IMR-90 (cell line): Measurements from ENCODE around the gene AHNAK2. TPM values are rescaled to one million over a fixed set of nuclear protein-coding genes. Genes with fewer than 3 reads are reported as not detected.

Source experiments
- ATAC-seq: fragments of 200-7000 bp; cut with Tn5 transposase; 2 replicates; pipeline ENCODE4 v1.9.1; 2020; ENCODE audit warnings: low read depth, mild to moderate bottlenecking, moderate library complexity
- BruUV-seq: library from RNA; stranded (reverse); fragments of 400-500 nt; replicated peaks from 2 replicates; lab custom pipeline; 2021; lab: Mats Ljungman, UMichigan
- CTCF ChIA-PET: fragments of 300-600 bp; formaldehyde crosslinking; extraction: SDS; loops from one replicate; lab custom pipeline; 2021; ENCODE audit warnings: antibody characterized with exemption; lab: Yijun Ruan, JAX
- POLR2A ChIA-PET: fragments of 300-600 bp; sonication (Branson Sonifier 250); formaldehyde crosslinking; loops from one replicate; lab custom pipeline; 2022; ENCODE audit warnings: antibody characterized with exemption; ENCODE audit not compliant: unreplicated experiment; lab: Charles Lee
- DNase-seq: peaks from one replicate; pipeline ENCODE4 v3.0.0; 2013
- H2AFZ ChIP-seq: replicated peaks from 2 replicates; pipeline ENCODE3; 2013; ENCODE audit warnings: low read length, mild to moderate bottlenecking; ENCODE audit not compliant: poor library complexity
- H2AK5ac ChIP-seq: 2 replicates; pipeline ENCODE4 v1.6.1; 2013; ENCODE audit warnings: low read depth, low read length, inconsistent platforms
- H2AK9ac ChIP-seq: replicated peaks from 2 replicates; pipeline ENCODE3; 2013; ENCODE audit warnings: mild to moderate bottlenecking, low read depth, low read length, moderate library complexity; ENCODE audit not compliant: poor library complexity
- H2BK120ac ChIP-seq: 2 replicates; pipeline ENCODE4 v1.6.1; 2013; ENCODE audit warnings: low read depth, low read length, inconsistent platforms
- H2BK15ac ChIP-seq: 3 replicates; pipeline ENCODE4 v1.6.1; 2013; ENCODE audit warnings: low read depth, low read length, inconsistent platforms
- H2BK20ac ChIP-seq: 2 replicates; pipeline ENCODE4 v1.6.1; 2013; ENCODE audit warnings: low read depth, mild to moderate bottlenecking, inconsistent platforms, low read length, moderate library complexity
- H2BK5ac ChIP-seq: 2 replicates; pipeline ENCODE4 v1.6.1; 2013; ENCODE audit warnings: mild to moderate bottlenecking, low read depth, low read length, inconsistent platforms; ENCODE audit not compliant: poor library complexity, severe bottlenecking
- H3K14ac ChIP-seq: replicated peaks from 2 replicates; pipeline ENCODE4 v1.6.1; 2013; ENCODE audit warnings: low read depth, low read length, inconsistent platforms
- H3K18ac ChIP-seq: 2 replicates; pipeline ENCODE4 v1.6.1; 2013; ENCODE audit warnings: low read depth, low read length, control low read depth
- H3K23ac ChIP-seq: 2 replicates; pipeline ENCODE4 v1.6.1; 2013; ENCODE audit warnings: low read depth, low read length, inconsistent platforms
- H3K27ac ChIP-seq: 2 replicates; pipeline ENCODE4 v1.5.1; 2013; ENCODE audit warnings: mild to moderate bottlenecking, control low read depth, low read length; ENCODE audit not compliant: insufficient read depth
- H3K27me3 ChIP-seq: 2 replicates; pipeline ENCODE4 v1.6.1; 2013; ENCODE audit warnings: low read length; ENCODE audit not compliant: control insufficient read depth, insufficient read depth
- H3K36me3 ChIP-seq: 2 replicates; pipeline ENCODE4 v1.6.1; 2013; ENCODE audit warnings: low read length, mixed read lengths; ENCODE audit not compliant: control insufficient read depth, insufficient read depth
- H3K4ac ChIP-seq: 2 replicates; pipeline ENCODE4 v1.6.1; 2013; ENCODE audit warnings: low read depth, low read length, inconsistent platforms
- H3K4me1 ChIP-seq: 2 replicates; pipeline ENCODE4 v1.6.1; 2013; ENCODE audit warnings: low read length, mixed read lengths; ENCODE audit not compliant: control insufficient read depth, insufficient read depth
- H3K4me2 ChIP-seq: 2 replicates; pipeline ENCODE4 v1.6.1; 2013; ENCODE audit warnings: low read depth, mild to moderate bottlenecking, control low read depth, low read length, moderate library complexity
- H3K4me3 ChIP-seq: 2 replicates; pipeline ENCODE4 v1.5.1; 2013; ENCODE audit warnings: low read depth, mild to moderate bottlenecking, control low read depth, low read length, moderate library complexity; ENCODE audit not compliant: insufficient read depth
- H3K56ac ChIP-seq: 2 replicates; pipeline ENCODE4 v1.6.1; 2013; ENCODE audit warnings: low read length, inconsistent platforms; ENCODE audit not compliant: insufficient read depth; ENCODE audit errors: extremely low read depth
- H3K79me1 ChIP-seq, 2 experiments: 2 replicates each; pipeline ENCODE4 v1.6.1; 2013; ENCODE audit warnings: low read length in 2 of 2, inconsistent platforms in 1 of 2, low read depth in 1 of 2
- H3K9ac ChIP-seq: 2 replicates; pipeline ENCODE4 v1.6.1; 2013; ENCODE audit warnings: low read depth, low read length, control low read depth
- H3K9me1 ChIP-seq: 2 replicates; pipeline ENCODE4 v1.6.1; 2013; ENCODE audit warnings: low read length, inconsistent platforms; ENCODE audit not compliant: insufficient read depth
- H3K9me3 ChIP-seq: 2 replicates; pipeline ENCODE4 v1.6.1; 2013; ENCODE audit warnings: low read length; ENCODE audit not compliant: control insufficient read depth, insufficient read depth
- H4K20me1 ChIP-seq: 2 replicates; pipeline ENCODE4 v1.6.1; 2013; ENCODE audit warnings: low read length, inconsistent platforms; ENCODE audit not compliant: insufficient read depth
- H4K5ac ChIP-seq: 2 replicates; pipeline ENCODE4 v1.6.1; 2013; ENCODE audit warnings: mild to moderate bottlenecking, low read depth, low read length, control low read depth
- H4K8ac ChIP-seq, 2 experiments: 2 replicates each; pipeline ENCODE4 v1.6.1; 2013; ENCODE audit warnings: low read depth in 2 of 2, low read length in 2 of 2, control low read depth in 1 of 2, inconsistent platforms in 1 of 2
- H4K91ac ChIP-seq: 2 replicates; pipeline ENCODE4 v1.6.1; 2013; ENCODE audit warnings: low read depth, low read length, inconsistent platforms; ENCODE audit not compliant: insufficient read depth
- BHLHE40 ChIP-seq: fragments of 150-350 bp; IDR thresholded peaks from 2 replicates; pipeline ENCODE4 v1.6.1; 2016; ENCODE audit warnings: mild to moderate bottlenecking, low read depth, low read length
- CEBPB ChIP-seq: IDR thresholded peaks from 2 replicates; pipeline ENCODE4 v1.6.1; 2012; ENCODE audit warnings: low read depth, low read length, improper control_type of control experiment
- CHD1 ChIP-seq: IDR thresholded peaks from 2 replicates; pipeline ENCODE4 v1.6.1; 2012; ENCODE audit warnings: low read depth, low read length, improper control_type of control experiment
- MAFK ChIP-seq: IDR thresholded peaks from 2 replicates; pipeline ENCODE4 v1.6.1; 2012; ENCODE audit warnings: low read depth, low read length, improper control_type of control experiment
- MAZ ChIP-seq: IDR thresholded peaks from 2 replicates; pipeline ENCODE4 v1.6.1; 2012; ENCODE audit warnings: low read depth, mild to moderate bottlenecking, low read length, improper control_type of control experiment, moderate library complexity, borderline replicate concordance
- NFE2L2 ChIP-seq: fragments of 150-350 bp; IDR thresholded peaks from 2 replicates; pipeline ENCODE4 v1.6.1; 2016; ENCODE audit warnings: low read depth, mild to moderate bottlenecking, low read length
- POLR2A ChIP-seq: IDR thresholded peaks from 2 replicates; pipeline ENCODE4 v1.6.1; 2012; ENCODE audit warnings: mild to moderate bottlenecking, low read depth, low read length
- RAD21 ChIP-seq: IDR thresholded peaks from 2 replicates; pipeline ENCODE4 v1.6.1; 2012; ENCODE audit warnings: low read length, improper control_type of control experiment
- RFX5 ChIP-seq: IDR thresholded peaks from 2 replicates; pipeline ENCODE4 v1.8.0; 2012; ENCODE audit warnings: low read depth, mild to moderate bottlenecking, low read length, moderate library complexity
- WGBS, 2 experiments: methylation state at CpG; one replicate each; pipeline versions ENCODE4 v1.1.5 to v1.1.7; 2013; ENCODE audit warnings: missing lambda C conversion rate in 2 of 2; ENCODE audit not compliant: insufficient read length in 1 of 2; ENCODE audit errors: extremely low coverage in 2 of 2; 5-methylcytosine and 5-hydroxymethylcytosine counted together
- dilution Hi-C: fragments of 300-500 bp; cut with HindIII; formaldehyde crosslinking; loops from one replicate; pipeline ENCODE4 v1.14.3; 2018; ENCODE audit warnings: low sequenced_read_pairs; ENCODE audit not compliant: unreplicated experiment
- in situ Hi-C: fragments of 300-500 bp; cut with MboI; formaldehyde crosslinking; loops from 3 replicates; pipeline ENCODE4 v1.14.3; 2019; ENCODE audit warnings: low sequenced_read_pairs, inconsistent platforms, mixed read lengths
- intact Hi-C: fragments of 100-400 bp; cut with micrococcal nuclease; formaldehyde crosslinking; loops from 2 replicates; pipeline ENCODE4 v1.10.0; 2022
- polyA plus RNA-seq, 3 experiments: library from polyadenylated mRNA; depleted of rRNA; stranded (reverse); fragments of >200 nt; gene quantifications; 2 replicates each; pipeline ENCODE4 v1.2.3, GENCODE V29; 2012; ENCODE audit warnings: low replicate concordance in 1 of 3
- total RNA-seq: library from RNA; depleted of rRNA; stranded (reverse); fragments of >200 nt; gene quantifications from 2 replicates; pipeline ENCODE4 v1.2.3, GENCODE V29; 2012
- TF ChIP-seq, protein P1 (sequence below): fragments of 150-350 bp; IDR thresholded peaks from 2 replicates; pipeline ENCODE4 v1.6.1; 2017; ENCODE audit warnings: mild to moderate bottlenecking, antibody characterized with exemption, low read length, low read depth
- TF ChIP-seq, protein P2 (sequence below): fragments of 150-350 bp; IDR thresholded peaks from 2 replicates; pipeline ENCODE4 v1.6.1; 2016; ENCODE audit warnings: low read depth, mild to moderate bottlenecking, low read length, moderate library complexity, borderline replicate concordance
- TF ChIP-seq, protein P3 (sequence below): conservative IDR thresholded peaks from 2 replicates; pipeline ENCODE4 v1.5.1; 2012; ENCODE audit warnings: mild to moderate bottlenecking, low read depth, low read length, improper control_type of control experiment

Gene AHNAK2
- total and polyA plus RNA-seq, 2 of the 4 experiments (the other 2 are of a cell fraction): 2.6 to 7.9 TPM

DNA sequence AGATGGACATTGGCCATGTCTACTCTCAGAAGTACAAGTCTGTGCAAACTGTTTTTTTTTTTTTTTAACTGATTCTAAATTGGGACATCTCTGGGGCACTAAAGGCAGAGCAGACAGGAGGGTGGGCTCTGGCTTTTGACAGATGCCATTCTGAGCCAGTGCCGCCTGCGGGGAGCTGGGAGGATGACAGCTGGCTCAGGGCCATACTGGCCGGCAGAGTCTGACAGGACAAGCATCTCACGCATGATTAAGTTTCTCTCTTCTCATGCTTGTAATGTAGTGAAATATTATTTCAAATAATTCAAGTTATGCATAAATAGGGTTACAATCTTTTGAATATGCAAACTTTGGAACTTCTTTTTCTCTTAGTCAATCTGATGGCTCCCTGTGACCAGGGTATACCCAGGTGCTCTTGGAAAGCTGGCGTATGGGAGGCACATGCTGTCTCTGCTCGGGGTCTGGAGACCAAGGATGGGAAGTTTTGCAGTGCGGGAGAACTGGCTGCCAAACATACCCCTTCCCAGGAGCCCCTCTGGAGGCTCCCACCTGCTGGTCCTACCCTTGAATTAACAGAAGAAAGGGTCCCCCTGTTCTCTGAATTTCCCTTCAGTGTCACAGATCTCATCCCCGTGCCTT, 35.1 kb upstream of the AHNAK2 start:
- H2BK15ac ChIP-seq: no peak overlapping the region
- intact Hi-C loops: no loop called here
- no peaks in the 10 kb centered on the region for H3K9me3 ChIP-seq
- DNase-seq (peak; percentile 10), ATAC-seq (peak; percentile 31; the same call in 1 of the 2 replicates)
- no peak overlapping the region for H4K8ac ChIP-seq
- no peak overlapping the region for H2BK20ac ChIP-seq
- H3K4me2 ChIP-seq: no peak overlapping the region; the same call in 1 of the 2 replicates
- H4K20me1 ChIP-seq: peaks cover 75% of the 10 kb centered on the region
- peaks cover 26% of the 10 kb centered on the region for H3K9me1 ChIP-seq
- no peak overlapping the region for H4K5ac ChIP-seq
- H2AFZ ChIP-seq: peak overlapping the region; percentile 49
- H3K9ac ChIP-seq: no peak overlapping the region
- no peak overlapping the region for H3K14ac ChIP-seq
- no TSS peak for BruUV-seq
- WGBS, 2 experiments: 82% methylated on average over 2 of the region's 8 CpGs; no CpG with 5 or more reads in 1 of the 2 experiments
- no peak overlapping the region for H2BK120ac ChIP-seq
- TF ChIP-seq, protein P1, sequence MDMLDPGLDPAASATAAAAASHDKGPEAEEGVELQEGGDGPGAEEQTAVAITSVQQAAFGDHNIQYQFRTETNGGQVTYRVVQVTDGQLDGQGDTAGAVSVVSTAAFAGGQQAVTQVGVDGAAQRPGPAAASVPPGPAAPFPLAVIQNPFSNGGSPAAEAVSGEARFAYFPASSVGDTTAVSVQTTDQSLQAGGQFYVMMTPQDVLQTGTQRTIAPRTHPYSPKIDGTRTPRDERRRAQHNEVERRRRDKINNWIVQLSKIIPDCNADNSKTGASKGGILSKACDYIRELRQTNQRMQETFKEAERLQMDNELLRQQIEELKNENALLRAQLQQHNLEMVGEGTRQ: no peak
- TF ChIP-seq MAFK (no peak), RAD21 (no peak), CHD1 (no peak), MAZ (no peak), BHLHE40 (no peak), RFX5 (no peak), CEBPB (no peak), POLR2A (no peak), NFE2L2 (no peak)
- TF ChIP-seq, protein P2, sequence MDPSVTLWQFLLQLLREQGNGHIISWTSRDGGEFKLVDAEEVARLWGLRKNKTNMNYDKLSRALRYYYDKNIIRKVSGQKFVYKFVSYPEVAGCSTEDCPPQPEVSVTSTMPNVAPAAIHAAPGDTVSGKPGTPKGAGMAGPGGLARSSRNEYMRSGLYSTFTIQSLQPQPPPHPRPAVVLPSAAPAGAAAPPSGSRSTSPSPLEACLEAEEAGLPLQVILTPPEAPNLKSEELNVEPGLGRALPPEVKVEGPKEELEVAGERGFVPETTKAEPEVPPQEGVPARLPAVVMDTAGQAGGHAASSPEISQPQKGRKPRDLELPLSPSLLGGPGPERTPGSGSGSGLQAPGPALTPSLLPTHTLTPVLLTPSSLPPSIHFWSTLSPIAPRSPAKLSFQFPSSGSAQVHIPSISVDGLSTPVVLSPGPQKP: no peak
- TF ChIP-seq, protein P3, sequence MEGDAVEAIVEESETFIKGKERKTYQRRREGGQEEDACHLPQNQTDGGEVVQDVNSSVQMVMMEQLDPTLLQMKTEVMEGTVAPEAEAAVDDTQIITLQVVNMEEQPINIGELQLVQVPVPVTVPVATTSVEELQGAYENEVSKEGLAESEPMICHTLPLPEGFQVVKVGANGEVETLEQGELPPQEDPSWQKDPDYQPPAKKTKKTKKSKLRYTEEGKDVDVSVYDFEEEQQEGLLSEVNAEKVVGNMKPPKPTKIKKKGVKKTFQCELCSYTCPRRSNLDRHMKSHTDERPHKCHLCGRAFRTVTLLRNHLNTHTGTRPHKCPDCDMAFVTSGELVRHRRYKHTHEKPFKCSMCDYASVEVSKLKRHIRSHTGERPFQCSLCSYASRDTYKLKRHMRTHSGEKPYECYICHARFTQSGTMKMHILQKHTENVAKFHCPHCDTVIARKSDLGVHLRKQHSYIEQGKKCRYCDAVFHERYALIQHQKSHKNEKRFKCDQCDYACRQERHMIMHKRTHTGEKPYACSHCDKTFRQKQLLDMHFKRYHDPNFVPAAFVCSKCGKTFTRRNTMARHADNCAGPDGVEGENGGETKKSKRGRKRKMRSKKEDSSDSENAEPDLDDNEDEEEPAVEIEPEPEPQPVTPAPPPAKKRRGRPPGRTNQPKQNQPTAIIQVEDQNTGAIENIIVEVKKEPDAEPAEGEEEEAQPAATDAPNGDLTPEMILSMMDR: no peak
- peaks cover 23% of the 10 kb centered on the region for H3K4me1 ChIP-seq
- H2BK5ac ChIP-seq: no peak overlapping the region
- no peak overlapping the region; the same call in 1 of the 2 replicates for H3K4ac ChIP-seq
- H4K91ac ChIP-seq: no peak overlapping the region
- no peak overlapping the region for H2AK5ac ChIP-seq
- H2AK9ac ChIP-seq: no peak overlapping the region
- H3K27me3 ChIP-seq: no peaks in the 10 kb centered on the region
- in situ Hi-C loops: no loop called here
- no peak overlapping the region for H3K4me3 ChIP-seq
- peak overlapping the region; percentile 36 for H3K23ac ChIP-seq
- peaks cover 18 to 57% of the 10 kb centered on the region in 2 experiments for H3K79me1 ChIP-seq
- no peak overlapping the region for H3K18ac ChIP-seq
- H3K36me3 ChIP-seq: peaks cover 24% of the 10 kb centered on the region
- dilution Hi-C loops: no loop called here
- no peak overlapping the region for H3K27ac ChIP-seq
- POLR2A ChIA-PET: no interaction called here
- no peak overlapping the region for H3K56ac ChIP-seq
- CTCF ChIA-PET: interaction anchor here (0.6 to 1.3 kb wide), 4 partner anchors 32 to 491 kb away, joined by 3 to 4 read pairs (median 3); no protein-coding TSS in a partner anchor
